Mucosa of descending colon (tissue), 3 donors: Measurements from ENCODE around the gene ZNF292. TPM values are rescaled to one million over a fixed set of nuclear protein-coding genes. Genes with fewer than 3 reads are reported as not detected.
A peak's percentile ranks its signal among the peaks of the same experiment; 100 is the strongest.

Experiments
- ATAC-seq: fragments of 200-7000 bp; cut with Tn5 transposase; one replicate; pipeline ENCODE4 v1.9.1; 2020; ENCODE audit warnings: mild to moderate bottlenecking, moderate library complexity
- DNase-seq, 3 donors: peaks; one replicate each; pipeline ENCODE4 v3.0.0-alpha.2; 2020
- H3K36me3 ChIP-seq: fragments of 200-600 bp; one replicate; pipeline ENCODE4 v1.8.0; 2021; ENCODE audit warnings: low read depth, mild to moderate bottlenecking
- H3K4me1 ChIP-seq: fragments of 200-600 bp; one replicate; pipeline ENCODE4 v1.8.0; 2021; ENCODE audit warnings: low read depth, mild to moderate bottlenecking
- H3K4me3 ChIP-seq: fragments of 200-600 bp; one replicate; pipeline ENCODE4 v1.8.0; 2021; ENCODE audit warnings: mild to moderate bottlenecking
- H3K9me3 ChIP-seq: fragments of 200-600 bp; one replicate; pipeline ENCODE4 v1.8.0; 2021; ENCODE audit warnings: mild to moderate bottlenecking
- CTCF ChIP-seq: fragments of 200-600 bp; IDR thresholded peaks from one replicate; pipeline ENCODE4 v1.8.0; 2022; ENCODE audit warnings: antibody characterized with exemption, mild to moderate bottlenecking
- intact Hi-C, 2 donors: fragments of 100-400 bp; cut with DNase I in 1 of 2; cut with micrococcal nuclease in 1 of 2; formaldehyde crosslinking; loops; one replicate each; pipeline versions ENCODE4 v1.11.0 to v1.11.1; 2022; cut with DNase I, micrococcal nuclease
- total RNA-seq, 3 donors: library from RNA; stranded (reverse); fragmentation: NEBNext Ultra II Directional in 2 of 3; extraction: Animal tissue kit (Norgen Biotek cat#: 25700) in 2 of 3; gene quantifications; one replicate each; pipeline versions ENCODE4 v1.2.1 to v1.2.4, GENCODE V29; 2021 to 2023
- donor health status: DM: no; HTN: no; CAD: no; lungs with moderate emphysema.
- donor health status: DM: no; HTN: no; CAD: no.
- donor health status: DM: no; HTN: yes; CAD: no.

Gene ZNF292
- total RNA-seq, 3 donors from 2014 or later = 40.9 to 83.2 (median 44.4) TPM

GRCh38 chr6:87261534-87261933, 106.2 kb downstream of the ZNF292 start:
- Histone ChIP-seq H3K36me3 (no peaks in the 10 kb centered on the region), H3K9me3 (no peaks in the 10 kb centered on the region), H3K4me3 (no peak overlapping the region), H3K4me1 (no peaks in the 10 kb centered on the region)
- ATAC-seq = no peak
- DNase-seq = no peak
- no peak for TF ChIP-seq CTCF
- intact Hi-C loops = no loop called here

GRCh38 chr6:87264481-87264880, 109.1 kb downstream of the ZNF292 start:
- no peaks in the 10 kb centered on the region for H3K4me1 ChIP-seq
- no peaks in the 10 kb centered on the region for H3K9me3 ChIP-seq
- DNase-seq (no peak), ATAC-seq (no peak)
- TF ChIP-seq CTCF = no peak
- intact Hi-C loops = no loop called here
- H3K4me3 ChIP-seq = no peak overlapping the region
- no peaks in the 10 kb centered on the region for H3K36me3 ChIP-seq

GRCh38 chr6:87274660-87275274, 119.4 kb downstream of the ZNF292 start:
- ATAC-seq = peak; percentile 35
- intact Hi-C loops = no loop called here
- no peak overlapping the region for H3K4me3 ChIP-seq
- no peaks in the 10 kb centered on the region for H3K4me1 ChIP-seq
- H3K9me3 ChIP-seq = no peaks in the 10 kb centered on the region
- no peak for TF ChIP-seq CTCF
- H3K36me3 ChIP-seq = no peaks in the 10 kb centered on the region
- peak in 1 of 3 donors; percentile 8 for DNase-seq

GRCh38 chr6:87276624-87277023, 121.3 kb downstream of the ZNF292 start:
- no peak for DNase-seq
- intact Hi-C loops = no loop called here
- Histone ChIP-seq H3K36me3 (no peaks in the 10 kb centered on the region), H3K4me1 (no peaks in the 10 kb centered on the region), H3K4me3 (no peak overlapping the region), H3K9me3 (no peaks in the 10 kb centered on the region)
- TF ChIP-seq CTCF = no peak
- ATAC-seq = peak; percentile 84

GRCh38 chr6:87277123-87277522, 121.8 kb downstream of the ZNF292 start:
- H3K36me3 ChIP-seq = no peaks in the 10 kb centered on the region
- no peaks in the 10 kb centered on the region for H3K9me3 ChIP-seq
- intact Hi-C loops = no loop called here
- H3K4me1 ChIP-seq = no peaks in the 10 kb centered on the region
- no peak for TF ChIP-seq CTCF
- no peak overlapping the region for H3K4me3 ChIP-seq
- no peak for DNase-seq
- peak; percentile 46 for ATAC-seq

GRCh38 chr6:87279196-87279595, 123.8 kb downstream of the ZNF292 start:
- intact Hi-C loops = no loop called here
- no peak for TF ChIP-seq CTCF
- no peaks in the 10 kb centered on the region for H3K36me3 ChIP-seq
- ATAC-seq (no peak), DNase-seq (no peak)
- H3K9me3 ChIP-seq = no peaks in the 10 kb centered on the region
- H3K4me1 ChIP-seq = no peaks in the 10 kb centered on the region
- no peak overlapping the region for H3K4me3 ChIP-seq
